Measurements from ENCODE around the gene MYOCOS. TPM values are rescaled to one million over a fixed set of nuclear protein-coding genes. Genes with fewer than 3 reads are reported as not detected.
A peak's percentile ranks its signal among the peaks of the same experiment; 100 is the strongest.

MYOCOS gene, protein sequence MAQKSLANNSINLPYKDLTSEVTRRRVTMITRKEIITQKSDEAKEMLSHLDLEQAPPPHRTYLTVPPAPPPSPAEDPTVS
- total RNA-seq = not detected

- H3K27me3 ChIP-seq (ENCODE audit: control insufficient read depth in 3 of 3, insufficient read depth in 3 of 3, low read length in 3 of 3) = peaks cover 0 to 4% (median 0%) of the 10 kb centered on the region in 3 donors
- H3K27ac ChIP-seq (ENCODE audit: low read depth, low read length) = no peak within 1 kb of the TSS
- no peaks in the 10 kb centered on the region for H3K36me3 ChIP-seq (ENCODE audit: control insufficient read depth in 3 of 3, insufficient read depth in 3 of 3, low read length in 3 of 3)
- no peak within 1 kb of the TSS for H3K4me3 ChIP-seq (ENCODE audit: low read length in 3 of 3)
- no peaks in the 10 kb centered on the region for H3K4me1 ChIP-seq (ENCODE audit: control insufficient read depth in 3 of 3, insufficient read depth in 3 of 3, low read length in 3 of 3)
- no peak within 1 kb of the TSS for H3K9ac ChIP-seq (ENCODE audit: low read depth in 1 of 3, low read length in 3 of 3)
- no peaks in the 10 kb centered on the region for H3K9me3 ChIP-seq (ENCODE audit: control insufficient read depth in 3 of 3, low read length in 3 of 3)
Measured at GRCh38 chr1:171622152-171622462, at the start of gene MYOCOS. MYOCOS (plus strand) TSS chr1:171622243; CDS start chr1:171623884, 1,641 bp downstream.

- H3K4me3 ChIP-seq (ENCODE audit: low read length in 3 of 3) = no peak overlapping the region
- no peaks in the 10 kb centered on the region for H3K4me1 ChIP-seq (ENCODE audit: control insufficient read depth in 3 of 3, insufficient read depth in 3 of 3, low read length in 3 of 3)
- H3K27me3 ChIP-seq (ENCODE audit: control insufficient read depth in 3 of 3, insufficient read depth in 3 of 3, low read length in 3 of 3) = no peaks in the 10 kb centered on the region
- H3K27ac ChIP-seq (ENCODE audit: low read depth, low read length) = no peak overlapping the region
- H3K9me3 ChIP-seq (ENCODE audit: control insufficient read depth in 3 of 3, low read length in 3 of 3) = no peaks in the 10 kb centered on the region
- peaks cover 20 to 55% (median 51%) of the 10 kb centered on the region in 3 donors for H3K36me3 ChIP-seq (ENCODE audit: control insufficient read depth in 3 of 3, insufficient read depth in 3 of 3, low read length in 3 of 3)
- no peak overlapping the region for H3K9ac ChIP-seq (ENCODE audit: low read depth in 1 of 3, low read length in 3 of 3)
Measured at GRCh38 chr1:171576144-171576543, 45.9 kb upstream of the MYOCOS start.

- Histone ChIP-seq H3K27me3 (ENCODE audit: control insufficient read depth in 3 of 3, insufficient read depth in 3 of 3, low read length in 3 of 3) (no peaks in the 10 kb centered on the region), H3K4me1 (ENCODE audit: control insufficient read depth in 3 of 3, insufficient read depth in 3 of 3, low read length in 3 of 3) (no peaks in the 10 kb centered on the region), H3K36me3 (ENCODE audit: control insufficient read depth in 3 of 3, insufficient read depth in 3 of 3, low read length in 3 of 3) (peaks cover 22 to 70% (median 65%) of the 10 kb centered on the region in 3 donors), H3K9ac (ENCODE audit: low read depth in 1 of 3, low read length in 3 of 3) (no peak overlapping the region), H3K4me3 (ENCODE audit: low read length in 3 of 3) (no peak overlapping the region), H3K27ac (ENCODE audit: low read depth, low read length) (no peak overlapping the region), H3K9me3 (ENCODE audit: control insufficient read depth in 3 of 3, low read length in 3 of 3) (no peaks in the 10 kb centered on the region)
Measured at GRCh38 chr1:171581226-171581625, 40.8 kb upstream of the MYOCOS start.

GRCh38 chr1:171581766-171582165 is 40.3 kb upstream of the MYOCOS start:
- Histone ChIP-seq H3K27ac (ENCODE audit: low read depth, low read length) (no peak overlapping the region), H3K4me3 (ENCODE audit: low read length in 3 of 3) (no peak overlapping the region), H3K36me3 (ENCODE audit: control insufficient read depth in 3 of 3, insufficient read depth in 3 of 3, low read length in 3 of 3) (peaks cover 22 to 66% (median 64%) of the 10 kb centered on the region in 3 donors), H3K9me3 (ENCODE audit: control insufficient read depth in 3 of 3, low read length in 3 of 3) (no peaks in the 10 kb centered on the region), H3K9ac (ENCODE audit: low read depth in 1 of 3, low read length in 3 of 3) (no peak overlapping the region), H3K4me1 (ENCODE audit: control insufficient read depth in 3 of 3, insufficient read depth in 3 of 3, low read length in 3 of 3) (no peaks in the 10 kb centered on the region), H3K27me3 (ENCODE audit: control insufficient read depth in 3 of 3, insufficient read depth in 3 of 3, low read length in 3 of 3) (no peaks in the 10 kb centered on the region)

GRCh38 chr1:171582589-171582988 is 39.5 kb upstream of the MYOCOS start:
- Histone ChIP-seq H3K36me3 (ENCODE audit: control insufficient read depth in 3 of 3, insufficient read depth in 3 of 3, low read length in 3 of 3) (peaks cover 22 to 68% (median 66%) of the 10 kb centered on the region in 3 donors), H3K27ac (ENCODE audit: low read depth, low read length) (no peak overlapping the region), H3K9ac (ENCODE audit: low read depth in 1 of 3, low read length in 3 of 3) (no peak overlapping the region)

GRCh38 chr1:171583591-171584201 is 38.3 kb upstream of the MYOCOS start:
- H3K27me3 ChIP-seq (ENCODE audit: control insufficient read depth in 3 of 3, insufficient read depth in 3 of 3, low read length in 3 of 3) = no peaks in the 10 kb centered on the region
- H3K9ac ChIP-seq (ENCODE audit: low read depth in 1 of 3, low read length in 3 of 3) = no peak overlapping the region
- no peak overlapping the region for H3K27ac ChIP-seq (ENCODE audit: low read depth, low read length)
- no peaks in the 10 kb centered on the region for H3K9me3 ChIP-seq (ENCODE audit: control insufficient read depth in 3 of 3, low read length in 3 of 3)
- no peak overlapping the region for H3K4me3 ChIP-seq (ENCODE audit: low read length in 3 of 3)
- H3K4me1 ChIP-seq (ENCODE audit: control insufficient read depth in 3 of 3, insufficient read depth in 3 of 3, low read length in 3 of 3) = no peaks in the 10 kb centered on the region
- peaks cover 22 to 69% (median 66%) of the 10 kb centered on the region in 3 donors for H3K36me3 ChIP-seq (ENCODE audit: control insufficient read depth in 3 of 3, insufficient read depth in 3 of 3, low read length in 3 of 3)

More at GRCh38 chr1:171582589-171582988, 39.5 kb upstream of the MYOCOS start:
- no peaks in the 10 kb centered on the region for H3K9me3 ChIP-seq (ENCODE audit: control insufficient read depth in 3 of 3, low read length in 3 of 3)
- H3K27me3 ChIP-seq (ENCODE audit: control insufficient read depth in 3 of 3, insufficient read depth in 3 of 3, low read length in 3 of 3) = no peaks in the 10 kb centered on the region
- H3K4me3 ChIP-seq (ENCODE audit: low read length in 3 of 3) = no peak overlapping the region
- H3K4me1 ChIP-seq (ENCODE audit: control insufficient read depth in 3 of 3, insufficient read depth in 3 of 3, low read length in 3 of 3) = no peaks in the 10 kb centered on the region

GRCh38 chr1:171585715-171586114 is 36.3 kb upstream of the MYOCOS start:
- no peaks in the 10 kb centered on the region for H3K27me3 ChIP-seq (ENCODE audit: control insufficient read depth in 3 of 3, insufficient read depth in 3 of 3, low read length in 3 of 3)
- H3K9me3 ChIP-seq (ENCODE audit: control insufficient read depth in 3 of 3, low read length in 3 of 3) = no peaks in the 10 kb centered on the region
- H3K27ac ChIP-seq (ENCODE audit: low read depth, low read length) = no peak overlapping the region
- no peak overlapping the region for H3K4me3 ChIP-seq (ENCODE audit: low read length in 3 of 3)
- no peaks in the 10 kb centered on the region for H3K4me1 ChIP-seq (ENCODE audit: control insufficient read depth in 3 of 3, insufficient read depth in 3 of 3, low read length in 3 of 3)
- no peak overlapping the region for H3K9ac ChIP-seq (ENCODE audit: low read depth in 1 of 3, low read length in 3 of 3)
- H3K36me3 ChIP-seq (ENCODE audit: control insufficient read depth in 3 of 3, insufficient read depth in 3 of 3, low read length in 3 of 3) = peaks cover 16 to 68% (median 68%) of the 10 kb centered on the region in 3 donors

DNA sequence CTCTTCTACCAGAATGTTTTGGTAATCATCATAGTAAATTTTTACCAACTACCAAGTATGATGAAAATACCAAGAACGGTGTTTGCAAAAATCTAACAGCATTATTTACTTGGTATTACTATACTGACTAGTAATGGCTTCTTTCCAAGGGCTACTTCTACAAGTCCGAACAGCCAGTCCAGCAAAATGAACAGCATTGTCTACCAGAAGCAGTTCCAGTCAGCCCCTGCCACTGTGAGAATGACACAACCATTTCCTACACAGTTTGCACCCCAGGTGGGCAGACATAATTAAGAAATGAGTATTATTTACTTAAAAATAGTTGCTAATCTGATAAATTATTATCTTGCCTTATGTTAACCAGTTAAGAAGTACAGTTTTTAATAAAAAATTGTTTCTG is 33.8 kb upstream of the MYOCOS start:
- H3K4me1 ChIP-seq (ENCODE audit: control insufficient read depth in 3 of 3, insufficient read depth in 3 of 3, low read length in 3 of 3) = no peaks in the 10 kb centered on the region
- H3K27me3 ChIP-seq (ENCODE audit: control insufficient read depth in 3 of 3, insufficient read depth in 3 of 3, low read length in 3 of 3) = no peaks in the 10 kb centered on the region
- no peak overlapping the region for H3K9ac ChIP-seq (ENCODE audit: low read depth in 1 of 3, low read length in 3 of 3)
- no peak overlapping the region for H3K27ac ChIP-seq (ENCODE audit: low read depth, low read length)
- H3K9me3 ChIP-seq (ENCODE audit: control insufficient read depth in 3 of 3, low read length in 3 of 3) = no peaks in the 10 kb centered on the region
- peaks cover 21 to 74% (median 66%) of the 10 kb centered on the region in 3 donors for H3K36me3 ChIP-seq (ENCODE audit: control insufficient read depth in 3 of 3, insufficient read depth in 3 of 3, low read length in 3 of 3)
- no peak overlapping the region for H3K4me3 ChIP-seq (ENCODE audit: low read length in 3 of 3)

GRCh38 chr1:171590022-171590421 is 32.0 kb upstream of the MYOCOS start:
- no peaks in the 10 kb centered on the region for H3K27me3 ChIP-seq (ENCODE audit: control insufficient read depth in 3 of 3, insufficient read depth in 3 of 3, low read length in 3 of 3)
- H3K27ac ChIP-seq (ENCODE audit: low read depth, low read length) = no peak overlapping the region
- no peaks in the 10 kb centered on the region for H3K4me1 ChIP-seq (ENCODE audit: control insufficient read depth in 3 of 3, insufficient read depth in 3 of 3, low read length in 3 of 3)
- peaks cover 21 to 68% (median 53%) of the 10 kb centered on the region in 3 donors for H3K36me3 ChIP-seq (ENCODE audit: control insufficient read depth in 3 of 3, insufficient read depth in 3 of 3, low read length in 3 of 3)
- H3K9me3 ChIP-seq (ENCODE audit: control insufficient read depth in 3 of 3, low read length in 3 of 3) = no peaks in the 10 kb centered on the region
- no peak overlapping the region for H3K9ac ChIP-seq (ENCODE audit: low read depth in 1 of 3, low read length in 3 of 3)
- H3K4me3 ChIP-seq (ENCODE audit: low read length in 3 of 3) = no peak overlapping the region

GRCh38 chr1:171595324-171595723 is 26.7 kb upstream of the MYOCOS start:
- no peak overlapping the region for H3K9ac ChIP-seq (ENCODE audit: low read depth in 1 of 3, low read length in 3 of 3)
- H3K4me3 ChIP-seq (ENCODE audit: low read length in 3 of 3) = no peak overlapping the region
- peak overlapping the region; percentile 22 for H3K27ac ChIP-seq (ENCODE audit: low read depth, low read length)
- H3K9me3 ChIP-seq (ENCODE audit: control insufficient read depth in 3 of 3, low read length in 3 of 3) = no peaks in the 10 kb centered on the region
- no peaks in the 10 kb centered on the region for H3K27me3 ChIP-seq (ENCODE audit: control insufficient read depth in 3 of 3, insufficient read depth in 3 of 3, low read length in 3 of 3)
- peaks cover 9 to 34% (median 14%) of the 10 kb centered on the region in 3 donors for H3K36me3 ChIP-seq (ENCODE audit: control insufficient read depth in 3 of 3, insufficient read depth in 3 of 3, low read length in 3 of 3)
- H3K4me1 ChIP-seq (ENCODE audit: control insufficient read depth in 3 of 3, insufficient read depth in 3 of 3, low read length in 3 of 3) = no peaks in the 10 kb centered on the region
